GM19463 (cell line): ENCODE data around the gene PCLO.
"Not testable (repeated sequence)": the region's sequence is repeated elsewhere in the genome, so short reads cannot be mapped to it uniquely, and the experiment has no call there.

Experiments used
- ATAC-seq: cut with Tn5 transposase; IDR thresholded peaks from one replicate; pipeline ENCODE4 v1.9.1; 2021; ENCODE audit warnings: mild to moderate bottlenecking, moderate library complexity; ENCODE audit not compliant: unreplicated experiment

The PCLO gene

DNA sequence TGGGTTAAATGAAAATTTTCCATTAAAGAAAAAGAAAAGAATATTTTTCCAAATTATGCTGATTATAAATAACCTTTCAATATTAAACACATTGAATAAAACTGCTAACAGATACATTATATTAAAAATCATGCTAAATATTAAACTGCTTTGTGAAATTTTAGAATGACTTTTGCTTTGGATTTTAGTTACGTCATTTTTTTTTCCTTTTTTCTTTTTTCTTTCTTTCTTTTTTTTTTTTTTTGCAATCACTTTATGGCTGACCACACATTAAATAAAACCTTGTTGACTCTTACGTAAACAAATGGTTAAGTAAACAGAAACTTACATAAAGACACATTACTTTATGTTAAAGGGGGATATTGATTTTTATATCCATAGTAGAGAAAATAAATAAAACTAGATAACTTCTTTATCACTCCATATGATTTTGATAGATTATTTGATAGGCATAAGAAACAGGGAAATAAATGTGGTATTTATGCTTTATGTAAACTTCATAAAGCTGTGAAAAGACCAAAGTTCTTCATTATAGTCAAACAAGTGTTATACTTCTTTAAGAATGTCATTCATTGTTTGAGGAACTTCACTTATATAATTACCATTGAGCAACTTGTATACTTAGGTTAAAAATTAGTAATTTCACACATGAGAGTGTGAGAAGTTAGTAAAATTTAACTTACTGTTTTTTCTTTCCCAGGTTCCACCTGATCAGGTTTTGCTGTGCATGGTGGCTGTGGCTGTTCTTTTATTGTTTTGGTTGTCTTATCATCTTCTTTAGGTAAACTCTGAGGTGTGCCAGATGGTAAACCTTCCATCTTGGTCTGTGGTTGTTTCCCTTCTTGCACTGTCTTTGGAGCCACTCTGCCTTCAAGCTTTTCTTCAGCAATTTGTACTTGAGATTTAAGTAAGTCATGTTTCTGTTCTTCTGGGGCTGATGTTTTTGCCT is 197.3 kb downstream of the PCLO start:
- no peak for ATAC-seq

DNA sequence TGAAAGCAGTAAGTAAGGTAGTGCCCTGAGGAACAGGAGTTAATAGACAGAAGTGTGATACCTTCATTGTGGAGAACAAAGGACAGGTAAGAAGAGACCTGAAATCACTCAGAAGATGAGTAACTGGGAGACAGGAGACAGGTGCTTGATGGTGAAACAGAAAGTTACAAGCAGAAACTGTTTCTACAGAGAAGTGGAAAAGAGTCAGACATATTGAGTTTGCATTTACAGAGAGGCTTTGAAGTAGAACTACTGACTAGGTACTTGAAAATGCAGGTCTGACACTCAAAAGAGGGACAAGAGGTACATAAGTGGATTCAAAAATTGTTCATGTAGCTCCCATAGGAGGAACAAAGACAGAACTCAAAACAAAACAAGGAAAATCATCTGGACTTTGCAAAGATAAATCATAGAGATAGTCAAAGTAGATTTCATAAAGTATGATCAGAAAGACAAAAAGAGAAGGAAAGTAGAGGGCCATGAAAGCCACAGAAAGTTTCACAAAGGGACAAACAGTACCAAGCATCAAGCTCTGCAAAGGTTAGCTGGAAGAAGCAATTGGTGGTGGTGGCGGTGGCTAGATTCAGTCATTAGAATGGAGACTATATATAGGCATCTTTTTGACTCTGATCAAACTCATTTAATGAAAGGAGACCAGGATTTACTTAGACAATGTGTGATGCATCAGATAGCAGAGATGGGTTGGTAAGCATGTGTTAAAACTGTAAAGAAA is 198.4 kb downstream of the PCLO start:
- peak; percentile 78 for ATAC-seq

DNA sequence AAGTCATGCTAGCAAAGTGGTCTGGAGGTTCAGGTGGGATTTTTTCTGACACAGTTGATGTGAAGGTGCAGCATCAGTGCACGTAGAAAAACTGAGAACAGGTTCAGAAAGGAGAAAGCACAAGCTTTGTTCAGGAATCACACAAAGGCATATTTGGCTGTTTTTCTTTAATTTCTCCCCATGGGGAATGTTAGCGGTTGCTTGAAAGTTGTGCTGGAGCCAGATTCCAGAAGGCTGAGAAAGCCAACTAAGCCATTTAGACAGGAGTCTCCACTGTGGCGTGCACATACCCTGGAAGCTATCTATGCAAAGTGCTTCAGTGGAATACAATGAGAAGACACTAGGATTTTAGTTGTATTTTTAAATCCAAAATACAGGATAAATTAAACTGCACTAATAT is 201.4 kb downstream of the PCLO start:
- ATAC-seq: no peak

DNA sequence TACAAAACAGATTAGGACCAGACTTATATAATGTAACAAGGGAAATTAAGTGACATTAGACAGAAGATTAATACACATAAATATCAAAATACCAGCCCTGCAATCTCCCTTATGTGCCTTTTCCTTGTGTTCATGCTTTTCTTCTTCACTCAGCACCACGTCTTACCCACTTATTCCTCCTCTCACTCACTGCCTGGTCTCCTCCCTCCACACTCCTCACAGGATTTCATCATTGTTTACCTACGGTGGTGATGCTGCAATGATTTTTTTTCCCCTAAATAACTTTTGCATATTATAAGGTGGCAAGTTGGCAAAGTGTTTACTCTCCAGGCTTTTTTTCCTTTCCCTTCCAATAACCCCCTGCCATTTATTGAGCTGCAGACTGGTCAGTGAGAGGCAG is 203.2 kb downstream of the PCLO start:
- ATAC-seq: no peak

DNA sequence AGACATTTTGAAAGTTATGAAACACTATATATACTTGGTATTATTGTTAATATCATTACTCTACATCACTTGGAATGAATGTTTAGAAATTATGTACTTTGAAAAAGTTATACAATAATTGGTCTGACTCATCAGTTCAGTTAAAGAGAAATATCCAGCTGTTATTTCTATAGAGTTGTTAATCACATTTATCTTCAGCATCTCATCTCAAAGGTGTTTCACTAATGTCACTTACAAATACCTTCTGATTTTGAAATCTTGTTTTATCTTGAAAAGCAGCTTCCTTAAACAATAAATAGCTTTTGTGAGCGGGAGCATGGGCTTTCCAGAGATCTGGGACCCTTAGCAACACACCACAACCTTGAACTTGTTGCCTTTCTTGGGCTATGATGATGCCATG is 205.2 kb downstream of the PCLO start:
- no peak for ATAC-seq

DNA sequence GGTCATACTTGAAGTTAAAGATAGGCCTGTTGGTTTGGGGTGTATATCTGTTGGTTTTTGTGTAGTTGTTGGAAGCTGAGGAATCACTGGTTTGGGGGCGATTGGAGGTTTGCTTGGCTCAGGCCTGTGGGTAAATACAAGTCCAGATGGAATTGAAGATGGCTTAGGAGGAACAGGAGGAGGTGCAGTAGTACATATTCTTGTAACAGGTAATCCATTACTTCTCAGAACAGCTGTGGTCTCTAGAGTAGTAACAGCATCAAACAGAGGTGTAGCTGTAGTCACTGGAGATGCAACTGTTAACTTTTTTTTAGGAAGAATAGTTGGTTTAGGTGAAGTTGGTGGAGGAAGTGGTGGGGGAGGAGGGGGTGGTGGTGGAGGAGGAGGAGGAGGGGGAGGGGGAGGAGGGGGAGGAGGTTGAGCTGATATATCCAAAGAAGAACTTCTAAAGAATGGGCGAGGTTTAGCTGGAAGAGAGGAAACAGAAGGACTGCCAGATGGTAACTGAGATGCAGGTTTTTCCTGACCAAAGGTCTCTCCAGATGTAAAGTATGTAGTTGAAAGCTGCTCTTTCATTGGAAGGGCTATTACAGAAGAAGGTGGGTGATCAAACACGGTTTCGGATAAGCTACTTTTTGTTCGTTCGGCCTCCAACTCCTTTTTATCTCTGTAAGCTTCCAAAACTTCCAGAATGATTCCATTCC is 209.2 kb downstream of the PCLO start:
- no peak for ATAC-seq

DNA sequence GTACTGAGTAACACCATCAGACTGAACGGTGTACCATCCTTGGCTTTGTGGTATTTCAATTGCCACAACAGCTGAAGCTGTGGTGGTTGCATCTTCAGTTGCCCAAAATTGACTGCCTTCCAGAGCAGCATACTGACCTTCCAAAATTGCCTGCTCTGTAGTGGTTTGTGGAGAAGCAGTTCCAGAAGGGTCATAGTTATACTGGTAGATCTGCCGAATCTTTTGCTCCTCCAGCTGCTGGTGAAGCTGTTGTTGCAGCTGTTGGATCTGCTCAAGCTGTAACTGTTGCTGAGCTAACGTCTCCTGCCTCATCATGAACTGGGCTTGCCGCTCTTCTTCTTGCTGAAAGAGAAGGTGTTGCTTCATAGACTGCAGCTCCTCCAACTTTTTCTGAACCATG is 212.2 kb downstream of the PCLO start:
- ATAC-seq: no peak

DNA sequence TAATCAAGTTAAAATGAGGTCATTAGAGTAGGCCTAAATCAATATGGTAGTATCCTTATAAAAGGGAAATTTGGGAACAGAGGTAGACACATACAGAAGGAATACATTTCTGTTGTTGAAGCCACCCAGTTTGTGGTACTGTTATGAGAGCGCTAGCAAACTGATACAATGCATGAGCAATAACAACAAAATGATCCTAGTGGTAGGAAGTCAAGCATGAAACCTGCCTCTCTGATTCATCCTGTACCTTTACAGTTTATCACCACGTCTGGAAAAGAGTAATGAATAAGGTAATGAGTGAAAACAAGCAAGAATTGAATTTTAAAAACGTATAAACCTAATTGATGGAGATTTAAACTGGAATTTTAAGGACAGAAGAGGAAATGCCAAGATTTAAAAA is 217.2 kb downstream of the PCLO start:
- ATAC-seq: no peak

DNA sequence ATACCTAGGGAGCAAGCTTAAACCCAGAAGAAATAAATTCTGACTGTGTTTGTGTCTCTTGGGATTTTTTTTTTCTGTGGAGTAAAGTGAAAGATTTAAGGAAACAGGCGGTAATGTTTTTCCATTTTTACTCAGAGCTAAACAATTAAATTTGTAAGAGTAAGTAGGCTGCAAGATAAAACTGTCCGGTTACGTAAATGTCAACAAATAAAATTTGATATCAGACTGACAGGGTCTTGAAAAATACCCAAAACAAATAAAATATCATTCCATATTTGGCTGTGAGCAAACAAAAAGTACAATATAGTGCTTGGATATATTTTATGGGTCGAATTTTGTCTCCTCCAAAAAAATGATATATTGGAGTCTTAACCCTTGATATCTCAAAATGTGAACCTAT is 217.6 kb downstream of the PCLO start:
- no peak for ATAC-seq

DNA sequence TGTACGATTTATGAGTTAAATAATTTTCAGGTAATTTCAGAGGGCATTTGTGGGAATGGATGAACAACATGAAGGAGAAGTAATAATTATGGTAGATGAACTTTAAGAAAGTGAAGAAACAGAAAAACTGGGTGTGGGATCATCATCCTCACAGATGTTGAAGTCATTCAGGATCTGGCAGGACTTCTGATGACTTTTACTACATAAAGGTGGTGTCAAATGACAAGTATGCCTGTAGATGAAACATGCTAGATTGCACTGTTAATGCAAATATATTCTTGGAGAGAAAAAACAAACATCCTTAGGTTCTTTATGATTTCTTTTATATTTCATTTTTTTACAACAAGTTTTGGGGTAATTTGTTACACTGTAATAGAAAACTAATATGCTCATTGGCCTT is 230.2 kb downstream of the PCLO start:
- ATAC-seq: no peak

DNA sequence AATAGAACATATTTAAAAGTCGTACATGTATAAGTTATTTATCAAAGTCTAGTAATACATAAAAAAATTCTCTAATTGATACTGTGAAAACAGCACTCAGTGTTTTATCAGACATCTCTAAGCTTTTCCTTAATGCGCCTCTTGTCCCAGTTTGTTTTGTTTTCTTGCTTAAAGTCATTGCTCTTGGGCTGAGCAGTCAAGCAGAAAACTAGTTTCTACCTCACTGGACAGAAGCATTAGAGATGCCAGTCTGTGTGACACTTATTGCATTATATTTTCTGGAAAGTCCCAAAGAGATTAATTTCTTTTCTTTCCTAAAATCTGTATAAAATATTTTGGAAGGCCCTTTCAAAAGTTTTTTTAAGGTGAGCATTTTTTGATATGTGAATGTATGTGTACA is 236.2 kb downstream of the PCLO start:
- ATAC-seq: no peak

DNA sequence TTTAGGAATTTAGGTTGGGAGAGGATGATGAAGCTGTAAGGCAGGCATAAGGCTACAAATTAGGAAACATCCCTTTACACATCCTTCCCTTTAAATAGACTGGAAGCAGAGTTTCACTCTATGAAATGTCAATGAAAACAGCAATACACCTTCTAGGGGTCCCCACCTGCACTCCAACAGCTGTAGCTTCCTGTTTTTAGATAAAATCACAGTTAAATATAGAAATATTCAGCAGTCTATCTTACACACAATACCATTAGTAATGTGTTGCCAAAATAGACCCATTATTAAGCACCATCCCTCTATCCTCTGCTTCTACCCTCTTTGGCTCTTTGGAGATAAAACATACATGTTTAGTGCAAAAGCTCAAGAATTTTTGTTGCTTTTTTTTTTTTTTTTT is 237.4 kb downstream of the PCLO start:
- no peak for ATAC-seq

DNA sequence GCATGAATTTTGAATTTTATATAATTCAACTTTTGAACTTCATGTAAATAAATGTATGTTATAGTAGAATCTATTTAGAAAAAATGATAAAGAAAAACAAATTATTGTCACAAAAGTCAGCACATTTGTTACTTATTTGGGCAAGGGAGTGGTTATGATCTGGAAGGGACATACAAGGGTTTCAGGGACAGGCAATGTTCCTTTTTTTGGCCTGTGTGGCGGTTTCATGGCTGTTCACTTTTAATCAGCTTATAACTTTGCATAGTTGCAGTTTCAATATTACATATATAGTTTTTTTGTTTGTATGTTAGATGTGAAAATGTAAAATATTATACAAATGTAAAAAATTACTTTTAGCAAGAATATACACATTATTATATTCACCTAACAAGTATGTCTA is 256.2 kb downstream of the PCLO start:
- no peak for ATAC-seq

DNA sequence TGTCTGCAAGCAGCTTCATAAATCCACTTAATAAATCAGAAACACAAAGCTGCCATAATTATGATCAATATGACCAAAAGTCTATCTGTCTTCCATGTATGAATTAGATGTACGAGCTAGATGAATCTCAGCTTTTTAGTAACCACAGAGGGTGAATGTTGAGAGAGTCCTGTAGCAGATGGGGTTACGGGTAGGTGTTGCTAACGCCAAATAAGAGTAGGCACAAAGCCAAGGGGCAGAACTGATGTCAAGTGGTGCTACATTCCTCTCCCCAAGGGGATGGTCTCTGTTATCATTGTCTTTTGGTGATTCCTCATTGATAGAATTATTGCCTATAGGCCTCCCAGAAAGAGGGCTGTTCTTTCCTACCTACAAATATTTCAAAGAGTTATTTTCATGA is 257.8 kb downstream of the PCLO start:
- no peak for ATAC-seq

DNA sequence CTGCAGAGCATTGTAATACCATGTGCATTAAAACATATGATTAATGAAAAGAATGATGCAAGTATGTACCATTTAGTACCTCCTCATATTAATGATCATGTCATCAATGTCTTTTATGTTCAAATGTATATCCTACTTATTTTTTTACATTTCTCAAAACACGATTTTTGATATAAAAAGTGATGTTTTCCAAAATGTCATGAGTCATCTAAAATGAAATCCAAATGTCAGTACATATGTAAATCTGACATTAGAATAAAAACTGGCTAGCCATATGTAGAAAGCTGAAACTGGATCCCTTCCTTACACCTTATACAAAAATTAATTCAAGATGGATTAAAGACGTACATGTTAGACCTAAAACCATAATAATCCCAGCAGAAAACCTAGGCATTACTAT is 261.6 kb downstream of the PCLO start:
- not testable (repeated sequence) for ATAC-seq

DNA sequence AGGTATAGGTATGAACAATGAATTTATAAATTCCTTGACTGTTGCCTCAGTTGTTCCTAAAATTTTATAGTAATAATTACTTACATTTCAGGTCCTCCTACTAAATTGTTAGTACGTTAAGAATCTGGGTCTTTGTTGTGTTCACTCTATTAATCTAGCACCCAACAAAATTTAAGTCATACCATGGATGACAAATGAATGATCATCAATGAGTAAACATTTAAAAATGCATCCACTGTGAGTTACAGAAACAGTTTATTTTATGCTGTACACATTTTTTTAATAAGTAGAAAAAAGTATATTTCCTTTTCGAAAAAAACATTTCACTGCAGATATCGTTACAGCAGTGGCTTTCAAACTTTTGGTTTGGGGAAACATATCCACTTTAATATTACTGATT is 265.2 kb downstream of the PCLO start:
- ATAC-seq: no peak

DNA sequence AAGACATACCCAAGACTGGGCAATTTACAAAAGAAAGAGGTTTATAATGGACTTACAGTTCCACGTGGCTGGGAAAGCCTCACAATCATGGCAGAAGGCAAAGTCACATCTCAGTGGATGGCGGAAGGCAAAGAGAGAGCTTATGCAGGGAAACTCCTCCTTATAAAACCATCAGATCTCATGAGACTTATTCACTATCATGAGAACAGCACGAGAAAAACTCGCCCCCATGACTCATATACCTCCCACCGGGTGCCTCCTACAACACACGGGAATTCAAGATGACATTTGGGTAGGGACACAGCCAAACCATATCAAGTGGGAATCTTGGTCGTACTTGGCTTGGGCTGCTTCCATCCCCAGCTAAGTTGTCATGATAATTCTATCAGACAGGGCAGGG is 268.3 kb downstream of the PCLO start:
- ATAC-seq: not testable (repeated sequence)

DNA sequence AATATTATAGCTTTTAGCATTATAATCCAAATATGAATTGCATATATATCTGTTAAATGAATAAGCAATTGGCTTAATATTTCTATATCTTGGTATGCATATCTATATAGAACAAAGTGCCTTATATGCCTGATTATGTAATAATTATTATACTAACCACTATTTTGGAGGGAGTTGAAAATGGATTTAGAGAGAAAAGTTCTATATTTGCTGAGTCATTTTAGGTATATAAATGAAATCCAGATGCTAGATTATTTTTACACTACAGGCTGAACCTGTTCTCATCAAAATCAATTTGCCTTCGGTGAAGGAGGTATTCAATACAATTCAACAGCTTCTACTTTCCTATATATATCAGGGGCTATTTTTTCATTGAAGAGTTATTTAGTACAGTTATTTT is 276.4 kb downstream of the PCLO start:
- no peak for ATAC-seq

DNA sequence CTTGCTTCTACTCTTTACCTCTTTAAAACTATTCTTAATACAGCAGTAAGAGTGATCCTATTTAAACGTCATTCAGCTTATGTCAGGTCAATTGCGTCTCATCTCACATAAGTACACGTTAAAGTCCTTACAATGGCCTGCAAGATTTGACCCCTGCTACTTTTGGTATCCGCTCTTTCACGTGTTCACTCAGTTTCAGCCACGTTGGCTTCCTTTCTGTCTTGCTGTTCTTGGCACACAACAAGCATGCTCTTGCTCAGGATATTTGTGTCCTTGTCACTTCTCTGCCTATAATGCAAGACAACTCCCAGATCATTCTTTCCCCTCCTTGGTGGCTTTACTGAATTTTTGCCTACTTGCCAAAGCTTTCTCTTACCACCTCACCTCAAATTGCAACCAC is 296.8 kb downstream of the PCLO start:
- no peak for ATAC-seq

DNA sequence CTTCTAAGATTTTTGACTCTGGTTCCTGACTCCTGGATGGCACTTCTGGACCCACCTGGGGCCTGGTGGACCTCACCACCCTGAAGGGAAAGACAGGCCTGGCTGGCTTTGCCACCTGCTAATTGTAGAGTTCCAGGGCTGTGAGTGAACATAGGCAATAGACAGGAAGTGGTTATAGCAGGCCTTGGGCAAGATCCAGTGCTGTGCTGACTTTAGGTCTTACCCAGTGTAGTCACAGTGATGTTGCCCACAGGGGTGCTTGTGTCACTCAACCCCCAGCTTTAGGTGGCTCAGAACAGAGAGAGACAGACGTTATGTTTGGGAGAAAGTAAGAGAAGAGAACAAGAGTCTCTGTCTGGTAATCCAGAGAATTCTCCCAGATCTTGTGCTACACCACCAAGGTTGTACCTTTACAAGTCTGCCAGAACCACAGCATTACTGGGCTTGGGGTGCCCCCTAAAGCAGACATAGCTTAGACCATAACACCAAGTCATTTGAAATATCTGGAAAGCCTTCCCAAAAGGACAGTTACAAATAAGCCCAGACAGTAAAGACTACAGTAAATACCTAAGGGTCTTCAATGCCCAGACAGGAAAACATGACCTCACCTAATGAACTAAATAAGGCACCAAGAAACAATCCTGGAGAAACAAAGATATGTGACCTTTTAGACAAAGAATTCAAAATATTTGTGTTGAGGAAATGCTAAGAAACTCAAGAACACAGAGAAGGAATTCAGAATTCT is 303.4 kb downstream of the PCLO start:
- no peak for ATAC-seq

DNA sequence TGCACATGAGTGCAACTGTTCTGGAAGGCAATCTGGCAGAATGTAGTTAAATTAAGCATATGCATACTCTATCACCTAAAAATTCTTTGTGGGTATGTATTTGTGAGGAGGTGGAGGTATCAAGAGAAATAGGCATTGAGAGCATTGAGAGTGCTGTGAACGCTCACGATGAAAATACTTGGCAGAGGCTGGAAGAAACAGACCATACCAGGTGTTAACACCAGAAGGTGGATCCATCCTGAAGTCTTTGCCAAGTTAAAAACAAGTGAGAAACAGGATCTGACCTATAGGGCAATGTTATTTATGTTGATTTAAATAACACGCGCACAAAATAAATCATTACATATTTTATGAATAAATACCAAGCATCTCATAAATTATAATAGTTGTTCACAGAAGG is 311.6 kb downstream of the PCLO start:
- ATAC-seq: no peak
